Tibial artery (tissue), 4 donors: Measurements from ENCODE around the gene BEGAIN.

ENCODE experiments used
- DNase-seq, 2 donors: peaks; one replicate each; pipeline ENCODE4 v3.0.0-alpha.2; 2019
- H3K27ac ChIP-seq, 2 donors: fragments of 200-600 bp; sonication (generic) in 1 of 2; 1 replicate in 1 of 2; 2 replicates in 1 of 2; pipeline ENCODE4 v1.5.1; 2018 to 2019; ENCODE audit warnings: mild to moderate bottlenecking in 1 of 2
- H3K27me3 ChIP-seq, 2 donors: fragments of 200-600 bp; sonication (generic) in 1 of 2; one replicate each; pipeline versions ENCODE4 v1.5.1 to v1.6.0; 2016 to 2019
- H3K36me3 ChIP-seq, 3 donors: fragments of 200-600 bp; sonication (generic) in 2 of 3; one replicate each; pipeline ENCODE4 v1.5.1; 2016 to 2019; ENCODE audit warnings: mild to moderate bottlenecking in 2 of 3
- H3K4me1 ChIP-seq, 4 donors: fragments of 200-600 bp; sonication (generic) in 2 of 4; 1 replicate in 3 of 4; 2 replicates in 1 of 4; pipeline ENCODE4 v1.5.1; 2016 to 2019
- H3K4me3 ChIP-seq, 2 donors: fragments of 200-600 bp; sonication (generic) in 1 of 2; 1 replicate in 1 of 2; 2 replicates in 1 of 2; pipeline ENCODE4 v1.5.1; 2018 to 2019; ENCODE audit warnings: mild to moderate bottlenecking in 2 of 2
- H3K9me3 ChIP-seq, 3 donors: fragments of 200-600 bp; sonication (generic) in 1 of 3; one replicate each; pipeline ENCODE4 v1.5.1; 2016 to 2019
- intact Hi-C: fragments of 100-400 bp; cut with DNase I; formaldehyde crosslinking; loops from one replicate; pipeline ENCODE4 v1.15.0; 2023; ENCODE audit warnings: low total_unique reads
- TF ChIP-seq, protein P1 (sequence below), 2 experiments: fragments of 200-600 bp in 1 of 2; fragments of 450-650 bp in 1 of 2; IDR thresholded peaks; one replicate each; pipeline ENCODE4 v1.5.1; 2017 to 2019; ENCODE audit warnings: antibody characterized with exemption in 2 of 2, mild to moderate bottlenecking in 1 of 2, moderate library complexity in 1 of 2

The BEGAIN gene

DNA sequence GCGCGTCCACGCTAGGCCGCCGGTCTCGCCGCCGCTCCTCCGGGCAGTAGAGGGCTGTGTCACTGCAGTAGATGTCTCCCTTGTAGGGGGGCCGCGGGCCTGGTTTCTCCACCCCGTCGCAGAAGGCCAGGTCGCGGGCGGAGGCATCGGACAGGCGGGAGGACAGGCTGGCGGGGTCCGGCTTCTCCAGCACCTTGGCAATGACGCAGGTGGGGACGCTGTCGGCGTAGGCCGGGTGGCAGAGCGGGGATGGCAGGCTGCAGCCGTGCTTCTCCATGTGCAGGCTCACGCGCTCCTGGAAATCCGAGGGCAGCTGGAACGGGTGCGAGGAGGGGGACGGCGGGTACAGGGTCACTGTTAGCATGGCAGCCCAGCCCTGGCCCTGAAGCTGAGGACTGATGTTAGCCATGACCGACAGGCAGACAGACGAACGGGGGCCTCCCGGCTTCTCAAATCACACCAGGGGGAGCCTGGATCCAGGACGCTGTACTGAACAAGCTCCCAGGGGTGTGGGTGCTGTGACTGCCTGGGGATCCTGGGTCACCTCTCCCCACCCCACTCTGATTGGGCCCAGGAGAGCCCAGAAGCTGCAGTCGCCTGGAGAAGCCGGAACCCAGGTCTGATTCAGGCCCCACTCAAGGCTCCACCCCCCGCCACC is 48.1 kb downstream of the BEGAIN start:
- no peaks in the 10 kb centered on the region for H3K4me1 ChIP-seq
- H3K36me3 ChIP-seq: peaks cover 0 to 4% (median 0%) of the 10 kb centered on the region in 3 donors
- TF ChIP-seq, protein P1, sequence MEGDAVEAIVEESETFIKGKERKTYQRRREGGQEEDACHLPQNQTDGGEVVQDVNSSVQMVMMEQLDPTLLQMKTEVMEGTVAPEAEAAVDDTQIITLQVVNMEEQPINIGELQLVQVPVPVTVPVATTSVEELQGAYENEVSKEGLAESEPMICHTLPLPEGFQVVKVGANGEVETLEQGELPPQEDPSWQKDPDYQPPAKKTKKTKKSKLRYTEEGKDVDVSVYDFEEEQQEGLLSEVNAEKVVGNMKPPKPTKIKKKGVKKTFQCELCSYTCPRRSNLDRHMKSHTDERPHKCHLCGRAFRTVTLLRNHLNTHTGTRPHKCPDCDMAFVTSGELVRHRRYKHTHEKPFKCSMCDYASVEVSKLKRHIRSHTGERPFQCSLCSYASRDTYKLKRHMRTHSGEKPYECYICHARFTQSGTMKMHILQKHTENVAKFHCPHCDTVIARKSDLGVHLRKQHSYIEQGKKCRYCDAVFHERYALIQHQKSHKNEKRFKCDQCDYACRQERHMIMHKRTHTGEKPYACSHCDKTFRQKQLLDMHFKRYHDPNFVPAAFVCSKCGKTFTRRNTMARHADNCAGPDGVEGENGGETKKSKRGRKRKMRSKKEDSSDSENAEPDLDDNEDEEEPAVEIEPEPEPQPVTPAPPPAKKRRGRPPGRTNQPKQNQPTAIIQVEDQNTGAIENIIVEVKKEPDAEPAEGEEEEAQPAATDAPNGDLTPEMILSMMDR (IDR thresholded peaks at IDR 0.05): no peak
- H3K27ac ChIP-seq: no peak overlapping the region
- H3K4me3 ChIP-seq: no peak overlapping the region
- no peaks in the 10 kb centered on the region for H3K9me3 ChIP-seq
- no peaks in the 10 kb centered on the region for H3K27me3 ChIP-seq
- intact Hi-C loops: no loop called here
- no peak for DNase-seq

DNA sequence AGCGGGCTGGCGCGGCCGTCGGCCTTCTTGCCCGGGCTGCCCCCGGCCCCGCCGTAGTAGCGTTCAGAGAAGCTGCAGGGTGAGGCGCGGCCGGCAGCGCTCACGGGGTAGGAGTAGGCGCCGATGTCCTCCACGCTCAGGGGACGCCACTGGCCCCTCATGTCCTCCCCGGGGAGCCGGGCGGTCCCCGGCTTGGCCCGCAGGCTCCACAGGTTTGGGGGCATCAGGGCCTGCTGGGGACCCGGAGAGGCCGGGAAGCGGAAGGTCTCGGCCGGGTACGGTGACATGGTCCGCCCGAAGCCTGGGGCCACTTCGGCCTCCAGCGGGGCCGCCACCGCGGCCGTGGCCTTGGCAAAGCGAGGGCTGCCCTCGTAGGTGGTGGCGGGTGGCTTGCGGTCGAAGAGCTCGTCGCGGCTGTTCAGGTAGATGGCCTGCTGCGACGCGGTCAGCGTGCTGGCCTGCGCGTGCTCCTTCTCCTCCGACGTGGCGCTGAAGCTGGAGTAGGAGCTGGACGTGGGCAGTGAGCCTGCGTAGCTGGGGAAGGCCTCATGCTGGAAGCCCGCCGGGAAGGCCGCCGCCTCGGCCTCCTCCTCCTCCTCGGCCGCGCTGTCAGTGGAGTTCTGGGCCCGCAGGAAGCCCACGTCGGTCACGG is 48.7 kb downstream of the BEGAIN start:
- intact Hi-C loops: no loop called here
- Histone ChIP-seq H3K36me3 (peaks cover 0 to 4% (median 0%) of the 10 kb centered on the region in 3 donors), H3K27ac (no peak overlapping the region), H3K9me3 (no peaks in the 10 kb centered on the region), H3K4me3 (no peak overlapping the region), H3K27me3 (no peaks in the 10 kb centered on the region), H3K4me1 (peaks cover 0 to 6% (median 0%) of the 10 kb centered on the region in 4 donors)
- TF ChIP-seq, protein P1 (IDR thresholded peaks at IDR 0.05): no peak
- DNase-seq: peak; percentile 11 to 61

DNA sequence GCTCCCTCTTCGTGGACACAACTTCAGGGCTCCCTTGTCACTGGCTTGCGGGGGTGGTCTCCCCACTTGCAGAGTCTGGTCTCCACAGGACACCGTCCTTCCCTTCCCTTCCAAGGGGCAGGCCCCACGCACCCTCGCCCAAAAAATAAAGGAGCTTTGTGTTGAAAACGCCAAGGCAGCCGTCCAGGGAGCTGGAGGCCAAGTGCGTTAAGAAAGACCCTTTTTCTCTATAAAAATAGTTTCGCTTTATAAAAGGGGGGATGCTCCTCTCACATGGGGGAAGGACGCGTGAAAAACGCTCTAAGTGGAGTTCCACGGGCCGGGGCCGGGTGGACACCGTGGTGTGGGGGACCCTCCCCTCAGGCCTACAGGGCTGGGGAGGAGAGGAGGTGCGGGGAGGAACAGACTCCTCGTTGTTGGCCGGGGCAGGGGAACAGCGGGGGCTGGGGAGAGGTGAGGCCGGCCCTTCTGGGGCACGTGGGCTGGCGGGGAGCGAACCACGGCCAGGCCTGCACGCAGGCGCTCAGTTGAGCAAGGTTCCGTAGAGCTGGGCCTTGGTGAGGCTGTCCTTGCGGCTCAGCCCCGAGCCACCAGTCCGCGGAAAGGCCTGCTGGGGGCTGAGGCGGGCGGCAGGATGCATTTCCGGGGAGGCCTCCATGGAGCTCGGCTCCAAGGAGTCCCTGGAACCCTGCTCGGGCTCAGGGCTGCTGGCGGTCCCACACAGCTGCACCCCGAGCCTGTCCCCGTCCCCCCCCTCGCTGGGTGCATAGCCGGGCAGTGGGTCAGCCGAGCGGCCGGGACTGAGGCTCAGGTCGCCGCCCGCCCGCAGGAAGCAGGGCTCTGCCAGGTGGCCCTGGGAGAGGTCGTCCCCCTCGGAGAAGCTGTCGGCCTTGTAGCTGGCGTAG is 49.5 kb downstream of the BEGAIN start:
- no peaks in the 10 kb centered on the region for H3K27me3 ChIP-seq
- H3K36me3 ChIP-seq: peaks cover 0 to 4% (median 0%) of the 10 kb centered on the region in 3 donors
- peaks cover 0 to 6% (median 0%) of the 10 kb centered on the region in 4 donors for H3K4me1 ChIP-seq
- no peak overlapping the region for H3K27ac ChIP-seq
- intact Hi-C loops: no loop called here
- TF ChIP-seq, protein P1 (IDR thresholded peaks at IDR 0.05): no peak
- no peaks in the 10 kb centered on the region for H3K9me3 ChIP-seq
- peak; percentile 8 to 62 for DNase-seq
- H3K4me3 ChIP-seq: no peak overlapping the region

DNA sequence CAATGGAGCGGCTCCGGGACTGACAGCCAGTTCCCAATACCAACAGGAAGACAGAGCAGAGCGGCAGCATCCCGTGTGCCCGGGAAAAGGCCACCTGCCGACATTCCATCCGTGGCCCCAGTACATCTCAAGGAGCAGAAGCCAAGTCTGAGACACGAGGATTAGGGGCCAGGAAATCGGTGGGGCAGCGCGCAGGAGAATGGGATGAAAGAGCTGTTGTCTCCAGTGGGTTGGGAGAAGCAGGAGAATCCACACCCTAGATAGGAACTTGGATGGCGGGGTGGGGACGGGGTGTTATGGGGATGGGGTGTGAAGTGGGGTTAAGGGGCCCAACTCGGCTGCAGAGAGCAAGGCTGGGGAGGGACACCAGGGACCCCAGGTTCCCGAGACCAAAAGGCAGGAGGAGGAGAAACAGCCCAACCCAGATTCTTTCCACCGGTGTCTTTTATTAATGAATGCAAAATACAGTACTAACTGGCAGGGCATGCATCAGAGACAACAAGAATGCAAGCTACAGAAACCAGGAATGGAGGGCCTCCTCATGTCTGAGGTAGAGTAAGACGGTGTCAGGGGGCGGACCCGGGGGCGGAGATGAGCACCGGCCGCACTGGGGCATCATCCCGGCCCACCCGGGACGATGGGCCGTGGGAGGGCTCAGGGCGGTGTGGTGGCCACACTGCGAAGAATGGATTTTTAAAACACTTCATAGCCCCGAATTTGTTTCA is 50.3 kb downstream of the BEGAIN start:
- Histone ChIP-seq H3K4me3 (no peak overlapping the region), H3K36me3 (peaks cover 0 to 4% (median 0%) of the 10 kb centered on the region in 3 donors), H3K27ac (no peak overlapping the region), H3K9me3 (no peaks in the 10 kb centered on the region), H3K27me3 (no peaks in the 10 kb centered on the region), H3K4me1 (peaks cover 0 to 6% (median 0%) of the 10 kb centered on the region in 4 donors)
- intact Hi-C loops: no loop called here
- TF ChIP-seq, protein P1 (IDR thresholded peaks at IDR 0.05): no peak
- peak in 1 of 2 donors; percentile 3 for DNase-seq

DNA sequence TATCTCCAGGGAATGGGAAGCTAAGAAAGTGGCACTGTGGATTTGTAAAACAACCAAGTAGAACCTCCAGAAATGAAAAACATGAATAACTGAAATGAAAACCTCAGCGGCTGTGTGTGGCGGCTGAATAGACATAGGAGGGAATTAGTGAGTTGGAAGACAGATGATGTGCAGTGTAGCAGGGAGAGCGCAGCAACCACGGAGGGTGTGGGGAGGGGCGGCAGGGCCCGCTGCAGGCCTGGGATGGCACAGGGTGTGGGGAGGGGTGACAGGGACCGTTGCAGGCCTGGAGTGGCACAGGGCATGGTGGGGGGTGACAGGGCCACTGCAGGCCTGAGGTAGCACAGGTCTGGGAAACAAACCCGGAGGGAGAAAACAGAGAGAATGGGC is 51.1 kb downstream of the BEGAIN start:
- intact Hi-C loops: no loop called here
- DNase-seq: peak in 1 of 2 donors; percentile 3
- H3K36me3 ChIP-seq: peaks cover 0 to 4% (median 0%) of the 10 kb centered on the region in 3 donors
- H3K9me3 ChIP-seq: no peaks in the 10 kb centered on the region
- H3K27me3 ChIP-seq: no peaks in the 10 kb centered on the region
- no peak overlapping the region for H3K27ac ChIP-seq
- peaks cover 0 to 6% (median 0%) of the 10 kb centered on the region in 4 donors for H3K4me1 ChIP-seq
- TF ChIP-seq, protein P1 (IDR thresholded peaks at IDR 0.05): no peak
- no peak overlapping the region for H3K4me3 ChIP-seq
